LNCaP clone FGC (cell line): ENCODE measurements around the gene CHMP1A.

Source experiments
- DNase-seq: peaks from one replicate; pipeline ENCODE4 v3.0.0-alpha.2; 2011; ENCODE audit warnings: low read depth
- H3K4me3 ChIP-seq: 2 replicates; pipeline ENCODE4 v1.5.1; 2011; ENCODE audit warnings: mild to moderate bottlenecking, low read depth, low read length, control low read depth
- TF ChIP-seq, protein P1 (sequence below): IDR thresholded peaks from 2 replicates; pipeline ENCODE4 v1.5.1; 2012; ENCODE audit warnings: mild to moderate bottlenecking; ENCODE audit not compliant: control insufficient read depth, insufficient read depth; ENCODE audit errors: extremely low read depth

Gene CHMP1A

DNA sequence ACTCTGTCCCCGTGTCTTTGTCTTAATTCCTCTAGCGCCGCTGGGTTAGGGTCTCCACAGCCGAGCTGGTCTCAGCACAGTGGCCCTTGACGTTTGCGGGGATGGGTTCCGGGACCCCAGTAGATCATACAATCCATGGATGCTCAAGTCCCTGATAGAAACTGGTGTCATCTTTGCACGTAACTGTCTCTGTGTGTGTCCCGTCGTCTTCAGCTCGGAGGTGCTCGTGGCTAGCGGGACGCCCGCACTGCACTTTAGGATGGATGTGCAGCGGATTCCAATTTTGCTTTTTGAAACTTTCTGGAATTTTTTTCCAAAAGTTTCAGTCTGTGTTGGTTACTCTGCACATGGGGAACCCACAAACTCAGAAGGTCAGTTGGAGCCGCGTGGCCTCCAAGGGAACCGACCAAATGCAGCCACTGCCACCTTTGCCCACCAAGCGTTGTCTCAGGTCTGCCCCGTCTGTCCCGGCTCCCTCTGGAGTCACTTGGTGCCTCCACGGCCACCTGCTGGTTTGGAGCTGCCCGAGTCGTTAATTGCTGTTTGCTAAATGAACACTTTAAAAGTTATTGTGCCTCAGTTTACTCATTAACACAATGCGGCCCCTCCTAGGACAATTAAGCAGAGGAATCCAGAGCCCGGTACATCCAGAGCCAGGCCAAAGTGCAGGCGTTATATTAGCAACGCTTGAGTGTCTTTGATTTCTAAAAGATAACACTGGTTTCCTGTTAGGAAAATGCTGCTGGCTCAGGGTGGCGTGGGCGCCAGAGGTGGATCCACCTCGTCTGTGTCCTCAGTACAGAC, 49.4 kb downstream of the CHMP1A start:
- no peak overlapping the region for H3K4me3 ChIP-seq
- DNase-seq: no peak
- TF ChIP-seq, protein P1, sequence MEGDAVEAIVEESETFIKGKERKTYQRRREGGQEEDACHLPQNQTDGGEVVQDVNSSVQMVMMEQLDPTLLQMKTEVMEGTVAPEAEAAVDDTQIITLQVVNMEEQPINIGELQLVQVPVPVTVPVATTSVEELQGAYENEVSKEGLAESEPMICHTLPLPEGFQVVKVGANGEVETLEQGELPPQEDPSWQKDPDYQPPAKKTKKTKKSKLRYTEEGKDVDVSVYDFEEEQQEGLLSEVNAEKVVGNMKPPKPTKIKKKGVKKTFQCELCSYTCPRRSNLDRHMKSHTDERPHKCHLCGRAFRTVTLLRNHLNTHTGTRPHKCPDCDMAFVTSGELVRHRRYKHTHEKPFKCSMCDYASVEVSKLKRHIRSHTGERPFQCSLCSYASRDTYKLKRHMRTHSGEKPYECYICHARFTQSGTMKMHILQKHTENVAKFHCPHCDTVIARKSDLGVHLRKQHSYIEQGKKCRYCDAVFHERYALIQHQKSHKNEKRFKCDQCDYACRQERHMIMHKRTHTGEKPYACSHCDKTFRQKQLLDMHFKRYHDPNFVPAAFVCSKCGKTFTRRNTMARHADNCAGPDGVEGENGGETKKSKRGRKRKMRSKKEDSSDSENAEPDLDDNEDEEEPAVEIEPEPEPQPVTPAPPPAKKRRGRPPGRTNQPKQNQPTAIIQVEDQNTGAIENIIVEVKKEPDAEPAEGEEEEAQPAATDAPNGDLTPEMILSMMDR: no peak

GRCh38 chr16:89607453-89607852, 50.1 kb downstream of the CHMP1A start:
- DNase-seq: no peak
- no peak overlapping the region for H3K4me3 ChIP-seq
- TF ChIP-seq, protein P1: no peak

GRCh38 chr16:89606006-89606405, 51.5 kb downstream of the CHMP1A start:
- TF ChIP-seq, protein P1: no peak
- no peak overlapping the region for H3K4me3 ChIP-seq
- no peak for DNase-seq

DNA sequence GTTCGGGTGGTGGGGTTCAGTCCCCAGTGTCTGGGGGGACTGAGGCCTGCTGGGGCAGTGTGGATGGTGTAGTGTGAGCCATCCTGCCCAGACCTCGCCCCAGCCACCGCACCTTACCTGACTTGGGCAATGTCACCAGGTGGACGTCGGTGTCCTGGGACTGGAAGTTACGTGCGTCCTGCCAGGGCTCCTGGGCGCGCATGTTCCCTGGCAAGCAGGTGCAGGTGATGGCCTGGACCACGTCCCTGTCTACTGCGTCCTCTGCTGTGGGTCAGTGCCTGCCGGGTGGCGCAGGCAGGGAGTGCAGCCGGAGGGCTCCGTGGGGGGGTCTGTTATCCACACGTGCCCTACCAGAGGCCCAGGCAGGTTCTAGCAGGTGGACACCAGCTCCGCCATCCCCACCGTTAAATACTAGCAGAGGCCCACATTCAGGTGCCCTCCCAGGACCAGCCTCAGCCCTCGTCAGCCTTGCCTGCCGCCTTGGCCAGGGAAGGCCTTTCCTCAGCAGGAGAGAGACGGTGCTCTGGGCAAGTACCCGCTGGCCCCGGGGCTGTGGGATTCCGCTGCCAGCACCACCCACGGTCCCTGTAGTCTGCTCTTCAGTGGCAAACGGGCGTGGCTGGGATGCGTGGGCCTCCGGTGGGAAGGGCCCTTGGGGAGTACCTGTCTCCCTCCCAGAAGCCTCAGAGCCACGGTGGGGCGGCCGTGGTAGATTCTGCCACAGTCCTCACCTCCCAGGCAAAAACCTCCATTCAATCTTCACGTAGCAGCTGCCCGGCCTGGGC, 52.1 kb downstream of the CHMP1A start:
- no peak overlapping the region for H3K4me3 ChIP-seq

DNA sequence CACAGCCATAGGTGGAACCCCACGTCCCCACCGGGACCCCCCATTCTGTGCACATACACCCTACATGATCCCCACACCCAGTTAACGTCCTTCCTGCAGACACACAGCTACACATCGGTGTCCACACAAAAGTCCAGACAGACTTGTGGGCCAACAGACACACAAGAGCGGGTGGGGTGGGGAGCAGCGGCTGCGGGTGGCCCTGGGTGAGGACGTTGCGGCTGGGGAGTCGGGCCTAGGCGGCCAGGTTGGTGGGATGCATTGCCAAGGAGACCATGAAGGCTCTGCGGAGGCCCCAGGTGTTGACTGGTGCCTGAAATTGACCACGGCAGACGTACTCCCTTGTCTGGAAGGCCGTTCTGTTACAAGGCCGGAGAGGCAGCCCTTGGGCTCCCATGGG, 52.7 kb downstream of the CHMP1A start:
- TF ChIP-seq, protein P1: no peak
- no peak overlapping the region for H3K4me3 ChIP-seq
- no peak for DNase-seq

More for the DNA sequence above, 52.1 kb downstream of the CHMP1A start:
- no peak for DNase-seq
- TF ChIP-seq, protein P1: no peak

GRCh38 chr16:89602952-89603590, 54.4 kb downstream of the CHMP1A start:
- DNase-seq: no peak
- no peak overlapping the region for H3K4me3 ChIP-seq

More at GRCh38 chr16:89602952-89603590, 54.4 kb downstream of the CHMP1A start:
- TF ChIP-seq, protein P1: no peak
